HAP-1 (cell line): ENCODE results near the gene WIPF3.
"Not testable (repeated sequence)": the region's sequence is repeated elsewhere in the genome, so short reads cannot be mapped to it uniquely, and the experiment has no call there.

Experiments used
- DNase-seq, 2 experiments: peaks; one replicate each; pipeline ENCODE4 v3.0.0-alpha.2; 2016 to 2020; ENCODE audit warnings: low spot score in 2 of 2
- H3K27me3 ChIP-seq: fragments of 250-450 bp; sonication (Bioruptor Pico); 2 replicates; pipeline ENCODE4 v1.5.1; 2020; ENCODE audit warnings: low read depth, mild to moderate bottlenecking, moderate library complexity
- H3K36me3 ChIP-seq: fragments of 250-450 bp; sonication (Bioruptor Pico); replicated peaks from 2 replicates; pipeline ENCODE4 v1.5.1; 2020; ENCODE audit warnings: mild to moderate bottlenecking
- H3K4me1 ChIP-seq: fragments of 250-450 bp; sonication (Bioruptor Pico); 2 replicates; pipeline ENCODE4 v1.5.1; 2020; ENCODE audit warnings: mild to moderate bottlenecking
- H3K4me3 ChIP-seq: fragments of 250-450 bp; sonication (Bioruptor Pico); 2 replicates; pipeline ENCODE4 v1.5.1; 2020; ENCODE audit warnings: mild to moderate bottlenecking, moderate library complexity
- H3K9me3 ChIP-seq: fragments of 250-450 bp; sonication (Bioruptor Pico); 2 replicates; pipeline ENCODE4 v1.5.1; 2020; ENCODE audit warnings: mild to moderate bottlenecking, moderate library complexity
- in situ Hi-C: fragments of 300-500 bp; cut with MboI; formaldehyde crosslinking; loops from 3 replicates; pipeline ENCODE4 v1.14.3; 2020; ENCODE audit warnings: low sequenced_read_pairs, inconsistent platforms, mixed read lengths

The WIPF3 gene

DNA sequence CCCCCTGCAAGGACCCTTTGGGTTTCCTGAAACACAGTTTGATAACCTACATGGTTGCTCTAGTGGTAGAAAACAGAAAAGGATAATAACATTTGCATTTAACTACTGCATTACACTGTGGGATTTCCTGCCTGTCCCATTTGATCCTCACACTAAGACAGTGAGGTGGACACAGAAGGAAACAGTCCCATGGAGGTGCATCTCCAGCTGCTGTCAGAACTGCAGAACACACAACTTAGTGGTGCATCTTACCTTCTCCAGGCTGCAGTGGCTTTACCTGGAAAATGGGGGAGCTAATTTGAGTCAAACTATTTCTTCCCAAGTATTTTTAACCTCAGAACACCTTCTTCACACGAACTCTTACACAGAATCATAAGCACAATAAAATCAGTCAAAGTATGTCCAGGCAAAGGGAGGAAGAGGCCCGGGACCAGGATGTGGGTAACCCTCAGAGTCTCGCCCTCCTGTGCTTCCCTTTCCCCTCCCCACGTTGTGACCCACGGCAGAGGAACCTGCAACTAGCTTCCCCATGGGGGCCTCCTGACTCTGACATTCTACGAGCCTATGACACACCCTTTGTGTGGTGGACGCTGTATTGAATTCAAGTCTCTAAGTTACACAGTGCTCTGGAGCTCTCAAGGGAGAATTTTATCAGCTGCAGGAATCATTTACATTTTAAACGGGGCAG lies 149.6 kb downstream of the WIPF3 start:
- no peak for DNase-seq
- Histone ChIP-seq H3K9me3 (no peaks in the 10 kb centered on the region), H3K4me1 (no peaks in the 10 kb centered on the region; the same call in 1 of the 2 replicates), H3K36me3 (peaks cover 43% of the 10 kb centered on the region), H3K4me3 (no peak overlapping the region), H3K27me3 (no peaks in the 10 kb centered on the region)
- in situ Hi-C loops: loop anchor here (10.0 kb wide), 1 partner anchor 109 kb away; no protein-coding TSS in a partner anchor

DNA sequence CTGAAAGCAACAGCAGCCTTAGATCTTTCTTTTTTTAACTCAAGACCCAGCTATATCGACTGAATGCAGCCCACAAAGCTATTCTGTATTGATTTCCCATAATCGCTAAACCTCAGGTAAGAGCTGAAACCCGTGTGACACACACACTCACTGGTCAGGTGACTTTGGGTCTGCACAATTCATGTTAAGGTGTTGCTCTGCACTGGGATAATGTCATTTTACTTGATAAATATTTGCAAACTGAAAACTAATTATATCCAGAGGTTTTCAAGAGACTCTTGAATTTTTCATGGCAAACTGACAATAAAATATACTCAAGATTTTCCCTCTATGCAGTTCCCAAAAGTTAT lies 150.2 kb downstream of the WIPF3 start:
- no peak overlapping the region for H3K4me3 ChIP-seq
- no peaks in the 10 kb centered on the region for H3K9me3 ChIP-seq
- no peak for DNase-seq
- no peaks in the 10 kb centered on the region; the same call in 1 of the 2 replicates for H3K4me1 ChIP-seq
- peaks cover 37% of the 10 kb centered on the region for H3K36me3 ChIP-seq
- H3K27me3 ChIP-seq: no peaks in the 10 kb centered on the region
- in situ Hi-C loops: loop anchor here (10.0 kb wide), 1 partner anchor 108 kb away; no protein-coding TSS in a partner anchor

GRCh38 chr7:29957521-29958310 lies 151.4 kb downstream of the WIPF3 start:
- no peak overlapping the region for H3K4me3 ChIP-seq
- H3K36me3 ChIP-seq: peaks cover 31% of the 10 kb centered on the region
- no peaks in the 10 kb centered on the region; the same call in 1 of the 2 replicates for H3K4me1 ChIP-seq
- no peaks in the 10 kb centered on the region for H3K27me3 ChIP-seq
- no peak for DNase-seq
- in situ Hi-C loops: loop anchor here (10.0 kb wide), 1 partner anchor 107 kb away; no protein-coding TSS in a partner anchor
- H3K9me3 ChIP-seq: no peaks in the 10 kb centered on the region

DNA sequence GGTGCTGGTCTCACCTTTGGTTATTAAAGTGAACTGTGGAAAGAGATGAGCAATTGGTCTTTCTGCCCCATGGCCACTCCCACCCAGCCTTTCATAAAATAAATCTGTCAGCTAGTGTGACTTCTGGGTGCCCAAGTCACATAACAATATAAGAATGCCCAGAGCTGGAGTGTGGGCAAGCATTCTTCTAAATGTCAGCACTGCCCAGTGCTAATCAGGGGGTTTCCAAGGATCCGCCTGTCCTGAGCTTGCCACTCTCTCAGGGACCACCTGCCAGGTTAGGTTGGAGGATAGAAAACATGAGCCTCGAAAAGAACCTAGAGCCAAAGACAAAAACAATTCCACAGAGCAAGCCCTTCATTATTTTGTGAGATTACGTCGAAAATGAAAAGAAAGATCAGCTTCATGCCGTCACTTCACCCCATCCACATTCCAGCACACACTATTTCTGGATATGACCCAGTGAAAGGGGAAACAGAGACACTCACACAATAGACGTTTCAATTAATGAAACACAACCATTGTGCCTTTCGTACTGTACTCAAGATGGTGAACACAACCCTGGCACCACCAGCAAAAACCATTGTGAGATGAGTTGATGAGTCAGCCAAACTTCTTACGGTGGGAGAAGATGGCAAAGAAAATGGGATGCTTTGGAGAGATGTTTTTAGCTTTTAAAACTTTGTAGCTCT lies 152.5 kb downstream of the WIPF3 start:
- Histone ChIP-seq H3K9me3 (no peaks in the 10 kb centered on the region), H3K4me3 (no peak overlapping the region), H3K36me3 (peaks cover 24% of the 10 kb centered on the region), H3K27me3 (no peaks in the 10 kb centered on the region), H3K4me1 (no peaks in the 10 kb centered on the region; the same call in 1 of the 2 replicates)
- in situ Hi-C loops: loop anchor here (10.0 kb wide), 1 partner anchor 106 kb away; no protein-coding TSS in a partner anchor
- DNase-seq: no peak

DNA sequence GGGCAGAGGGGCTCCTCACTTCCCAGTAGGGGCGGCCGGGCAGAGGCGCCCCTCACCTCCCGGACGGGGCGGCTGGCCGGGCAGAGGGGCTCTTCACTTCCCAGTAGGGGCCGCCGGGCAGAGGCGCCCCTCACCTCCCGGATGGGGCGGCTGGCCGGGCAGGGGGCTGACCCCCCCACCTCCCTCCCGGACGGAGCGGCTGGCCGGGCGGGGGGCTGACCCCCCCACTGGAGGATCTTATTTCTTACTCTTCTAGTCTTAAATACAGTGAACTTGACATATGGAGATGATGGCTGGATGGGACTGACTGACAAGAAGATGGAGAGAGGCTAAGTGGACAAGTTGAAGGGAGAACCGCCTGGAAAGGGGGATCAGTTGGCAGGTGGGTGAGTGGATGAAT lies 155.3 kb downstream of the WIPF3 start:
- H3K27me3 ChIP-seq, in situ Hi-C loops, H3K9me3 ChIP-seq, H3K36me3 ChIP-seq, DNase-seq, H3K4me3 ChIP-seq, H3K4me1 ChIP-seq: not testable (repeated sequence)

GRCh38 chr7:29962035-29962434 lies 155.7 kb downstream of the WIPF3 start:
- H3K4me1 ChIP-seq: no peaks in the 10 kb centered on the region
- in situ Hi-C loops: no loop called here
- peaks cover 8% of the 10 kb centered on the region for H3K36me3 ChIP-seq

DNA sequence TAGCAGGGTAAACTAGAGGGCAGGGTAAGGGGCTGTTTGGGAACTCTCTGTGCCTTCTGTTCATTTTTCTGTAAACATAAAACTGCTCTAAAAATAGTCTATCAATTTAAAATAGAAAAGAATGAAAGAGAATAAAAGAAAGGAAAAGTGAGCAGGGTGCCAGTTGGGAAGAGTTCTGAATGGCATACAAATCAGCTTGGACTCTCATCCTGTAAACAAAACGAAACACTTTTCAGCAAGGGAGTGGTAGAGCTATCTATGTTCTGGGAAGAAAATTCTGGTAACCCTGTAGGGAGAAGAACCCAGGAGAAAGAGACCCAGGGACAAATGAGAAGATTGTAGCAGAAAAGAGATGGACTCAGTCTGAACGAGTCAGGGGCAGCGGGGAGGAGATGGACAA lies 158.7 kb downstream of the WIPF3 start:
- DNase-seq: no peak
- Histone ChIP-seq H3K9me3 (no peaks in the 10 kb centered on the region), H3K4me3 (no peak overlapping the region), H3K27me3 (no peaks in the 10 kb centered on the region), H3K4me1 (no peaks in the 10 kb centered on the region), H3K36me3 (peaks cover 27% of the 10 kb centered on the region)
- in situ Hi-C loops: no loop called here

More at GRCh38 chr7:29962035-29962434, 155.7 kb downstream of the WIPF3 start:
- Histone ChIP-seq H3K9me3 (no peaks in the 10 kb centered on the region), H3K4me3 (no peak overlapping the region), H3K27me3 (no peaks in the 10 kb centered on the region)
- DNase-seq: no peak
